Endothelial cell of umbilical vein (primary cell): ENCODE results near the gene R3HDML.

ENCODE experiments used
- EZH2 ChIP-seq: IDR thresholded peaks from 2 replicates; pipeline ENCODE4 v1.6.1; 2012; ENCODE audit warnings: borderline replicate concordance, low read depth, mild to moderate bottlenecking, moderate library complexity, low read length, inconsistent platforms; ENCODE audit not compliant: severe bottlenecking
- POLR2A ChIP-seq: IDR thresholded peaks from 2 replicates; pipeline ENCODE4 v1.6.1; 2012; ENCODE audit warnings: low read depth, mild to moderate bottlenecking, control low read depth, low read length
- POLR2AphosphoS5 ChIP-seq: IDR thresholded peaks from 2 replicates; pipeline ENCODE4 v1.6.1; 2012; ENCODE audit warnings: low read depth, mild to moderate bottlenecking, control low read depth, low read length, moderate library complexity; ENCODE audit not compliant: insufficient read depth
- TF ChIP-seq, protein P1 (sequence below), 2 donors: IDR thresholded peaks; 1 replicate in 1 of 2; 2 replicates in 1 of 2; pipeline ENCODE4 v1.5.1; 2011; ENCODE audit warnings: low read length in 2 of 2, mild to moderate bottlenecking in 2 of 2, moderate library complexity in 2 of 2, control low read depth in 1 of 2, inconsistent platforms in 1 of 2, low read depth in 1 of 2; ENCODE audit not compliant: insufficient read depth in 1 of 2; ENCODE audit errors: extremely low read depth in 1 of 2

DNA sequence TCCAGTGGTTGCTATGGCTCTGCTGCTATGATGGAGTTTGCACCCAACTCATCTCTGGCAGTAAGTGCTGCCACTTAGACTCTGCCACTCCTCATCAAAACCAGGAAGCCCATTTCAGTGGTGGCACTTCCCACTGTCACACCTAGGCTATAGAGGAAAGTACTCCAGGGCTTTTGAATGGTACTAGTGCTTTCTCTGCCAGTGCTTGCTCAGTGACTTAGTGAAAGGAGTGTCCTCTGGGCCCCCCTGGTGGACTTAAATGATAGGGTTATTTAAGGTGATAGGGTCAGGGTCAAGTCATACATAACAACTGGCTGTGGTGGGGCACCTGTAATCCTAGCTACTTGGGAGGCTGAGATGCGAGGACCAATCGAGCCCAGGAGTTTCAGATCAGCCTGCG, 48.6 kb upstream of the R3HDML start:
- TF ChIP-seq, protein P1, sequence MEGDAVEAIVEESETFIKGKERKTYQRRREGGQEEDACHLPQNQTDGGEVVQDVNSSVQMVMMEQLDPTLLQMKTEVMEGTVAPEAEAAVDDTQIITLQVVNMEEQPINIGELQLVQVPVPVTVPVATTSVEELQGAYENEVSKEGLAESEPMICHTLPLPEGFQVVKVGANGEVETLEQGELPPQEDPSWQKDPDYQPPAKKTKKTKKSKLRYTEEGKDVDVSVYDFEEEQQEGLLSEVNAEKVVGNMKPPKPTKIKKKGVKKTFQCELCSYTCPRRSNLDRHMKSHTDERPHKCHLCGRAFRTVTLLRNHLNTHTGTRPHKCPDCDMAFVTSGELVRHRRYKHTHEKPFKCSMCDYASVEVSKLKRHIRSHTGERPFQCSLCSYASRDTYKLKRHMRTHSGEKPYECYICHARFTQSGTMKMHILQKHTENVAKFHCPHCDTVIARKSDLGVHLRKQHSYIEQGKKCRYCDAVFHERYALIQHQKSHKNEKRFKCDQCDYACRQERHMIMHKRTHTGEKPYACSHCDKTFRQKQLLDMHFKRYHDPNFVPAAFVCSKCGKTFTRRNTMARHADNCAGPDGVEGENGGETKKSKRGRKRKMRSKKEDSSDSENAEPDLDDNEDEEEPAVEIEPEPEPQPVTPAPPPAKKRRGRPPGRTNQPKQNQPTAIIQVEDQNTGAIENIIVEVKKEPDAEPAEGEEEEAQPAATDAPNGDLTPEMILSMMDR (IDR thresholded peaks at IDR 0.05; ENCODE audit: extremely low read depth in 1 of 2, insufficient read depth in 1 of 2, low read depth in 1 of 2, low read length in 2 of 2): no peak
- no peak for TF ChIP-seq POLR2A
- no peak for TF ChIP-seq POLR2AphosphoS5
- no peak for TF ChIP-seq EZH2
